GM12801 (cell line): ENCODE data around the gene P2RY2.

Experiments
- TF ChIP-seq, protein P1 (sequence below): IDR thresholded peaks from one replicate; pipeline ENCODE4 v1.5.1; 2011; ENCODE audit warnings: control low read depth; ENCODE audit not compliant: insufficient read length; ENCODE audit errors: extremely low read depth

The P2RY2 gene

GRCh38 chr11:73175551-73176144 lies 42.4 kb upstream of the P2RY2 start:
- TF ChIP-seq, protein P1, sequence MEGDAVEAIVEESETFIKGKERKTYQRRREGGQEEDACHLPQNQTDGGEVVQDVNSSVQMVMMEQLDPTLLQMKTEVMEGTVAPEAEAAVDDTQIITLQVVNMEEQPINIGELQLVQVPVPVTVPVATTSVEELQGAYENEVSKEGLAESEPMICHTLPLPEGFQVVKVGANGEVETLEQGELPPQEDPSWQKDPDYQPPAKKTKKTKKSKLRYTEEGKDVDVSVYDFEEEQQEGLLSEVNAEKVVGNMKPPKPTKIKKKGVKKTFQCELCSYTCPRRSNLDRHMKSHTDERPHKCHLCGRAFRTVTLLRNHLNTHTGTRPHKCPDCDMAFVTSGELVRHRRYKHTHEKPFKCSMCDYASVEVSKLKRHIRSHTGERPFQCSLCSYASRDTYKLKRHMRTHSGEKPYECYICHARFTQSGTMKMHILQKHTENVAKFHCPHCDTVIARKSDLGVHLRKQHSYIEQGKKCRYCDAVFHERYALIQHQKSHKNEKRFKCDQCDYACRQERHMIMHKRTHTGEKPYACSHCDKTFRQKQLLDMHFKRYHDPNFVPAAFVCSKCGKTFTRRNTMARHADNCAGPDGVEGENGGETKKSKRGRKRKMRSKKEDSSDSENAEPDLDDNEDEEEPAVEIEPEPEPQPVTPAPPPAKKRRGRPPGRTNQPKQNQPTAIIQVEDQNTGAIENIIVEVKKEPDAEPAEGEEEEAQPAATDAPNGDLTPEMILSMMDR, result no peak

- TF ChIP-seq, protein P1, result no peak
Observed at GRCh38 chr11:73176145-73176873, 41.8 kb upstream of the P2RY2 start.

DNA sequence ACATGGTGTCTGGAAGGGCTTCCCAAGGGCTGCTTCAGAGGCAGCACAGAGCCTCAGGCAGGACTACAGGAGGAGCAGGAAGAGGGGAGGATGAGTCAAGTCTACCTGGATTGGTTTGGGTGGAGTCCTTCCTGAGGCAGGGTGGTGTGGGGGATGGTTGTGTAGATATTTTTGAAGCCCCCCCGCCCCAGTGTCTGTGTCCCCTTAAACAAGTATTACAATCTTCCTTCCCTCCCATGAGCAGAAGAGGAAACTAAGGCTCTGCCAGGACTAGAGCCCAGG lies 41.3 kb upstream of the P2RY2 start:
- TF ChIP-seq, protein P1, result no peak

DNA sequence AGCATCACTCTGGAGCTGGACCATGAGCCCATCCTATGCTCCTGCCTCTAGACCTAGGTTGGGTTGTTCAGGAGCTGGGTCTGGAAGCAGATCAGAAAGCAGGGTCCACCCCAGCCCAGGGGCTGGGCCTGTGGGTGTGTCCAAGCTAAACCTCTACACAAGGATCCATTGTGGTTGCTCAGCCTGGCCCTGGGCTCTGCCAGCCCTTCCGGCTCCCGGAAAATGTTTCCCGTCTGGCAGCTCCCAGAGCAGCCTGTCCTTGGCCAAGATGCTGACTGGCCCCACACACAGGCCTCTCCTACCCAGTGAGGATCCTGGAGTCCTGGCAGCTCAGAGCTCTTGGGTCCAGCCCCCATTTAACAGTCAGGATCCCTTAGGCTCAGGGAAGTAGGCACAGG lies 40.7 kb upstream of the P2RY2 start:
- TF ChIP-seq, protein P1, result no peak

GRCh38 chr11:73177778-73178539 lies 40.1 kb upstream of the P2RY2 start:
- TF ChIP-seq, protein P1, result no peak

DNA sequence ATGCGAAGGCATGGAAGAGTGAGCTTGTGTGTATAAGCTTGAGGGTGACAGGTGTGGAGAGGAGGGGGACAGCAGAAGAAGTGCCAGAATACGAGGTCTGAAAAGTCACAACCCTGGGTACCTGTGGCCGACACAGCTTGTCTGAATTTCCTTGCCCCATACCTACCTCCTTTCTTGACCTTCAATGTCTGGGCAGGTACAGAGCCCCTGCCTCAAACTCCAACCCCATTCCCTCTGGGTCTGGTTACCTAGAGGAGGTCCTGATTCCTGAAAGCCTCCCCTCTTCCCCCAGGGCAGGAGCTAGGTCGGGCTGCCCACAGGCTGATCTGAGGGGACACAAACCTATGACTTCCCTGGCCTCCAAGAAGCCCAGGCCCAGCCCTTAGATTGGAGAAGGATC lies 39.4 kb upstream of the P2RY2 start:
- TF ChIP-seq, protein P1, result no peak

- TF ChIP-seq, protein P1, result no peak
Observed at GRCh38 chr11:73182824-73183321, 35.2 kb upstream of the P2RY2 start.
